Measurements from ENCODE around the gene EVL. TPM values are rescaled to one million over a fixed set of nuclear protein-coding genes. Genes with fewer than 3 reads are reported as not detected.

Gene EVL
- polyA plus RNA-seq, 4 donors, result 109 to 184 (median 136) TPM

DNA sequence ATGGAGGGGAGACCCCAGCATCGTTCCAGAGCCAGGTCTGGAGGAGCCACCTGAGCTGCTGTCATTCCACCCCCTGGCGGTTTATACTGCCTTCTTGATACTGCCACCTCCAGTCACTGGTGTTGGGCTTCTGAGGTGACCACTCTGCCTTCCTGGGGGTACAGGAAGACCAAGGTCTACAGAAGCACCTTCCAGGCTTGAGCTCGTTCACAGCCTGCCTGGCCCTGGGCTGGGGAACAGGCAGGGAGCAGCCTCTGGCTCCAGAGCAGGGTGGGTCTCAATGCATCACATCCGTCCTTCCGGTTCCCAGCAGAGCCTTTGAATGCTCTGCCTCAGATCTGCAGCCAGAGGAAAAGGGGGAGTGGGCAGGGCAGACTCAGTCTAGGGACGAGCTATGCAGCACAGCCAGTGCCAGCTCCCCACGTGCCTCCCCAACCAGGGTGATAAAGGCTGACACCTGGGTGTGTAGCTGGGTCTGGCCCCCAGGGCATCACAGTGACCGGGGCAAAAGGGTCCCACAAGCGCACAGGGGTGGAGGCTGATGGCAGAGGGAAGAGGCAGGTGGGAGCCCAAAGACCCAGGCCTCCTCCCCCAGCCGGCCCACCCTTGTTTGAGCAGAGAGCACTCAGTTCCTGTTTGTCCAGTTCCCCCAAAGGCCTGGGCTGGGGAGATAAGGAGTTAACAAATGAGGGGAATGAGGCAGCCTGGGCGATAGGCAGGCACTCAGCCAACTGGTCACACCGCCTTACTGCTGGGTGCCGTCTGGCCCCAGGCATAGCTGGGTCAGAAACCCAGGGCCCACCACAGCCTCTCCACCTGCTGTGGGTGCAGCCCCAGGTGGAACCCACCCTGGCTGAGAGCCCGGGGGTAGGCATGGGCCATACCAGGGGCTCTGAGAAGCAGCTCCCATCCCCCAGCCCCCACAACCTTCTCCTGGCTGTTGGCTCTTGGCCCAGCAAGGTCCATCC is 77.1 kb downstream of the EVL start:
- DNase-seq (ENCODE audit: low read depth in 4 of 4, low spot score in 3 of 4), result no peak

DNA sequence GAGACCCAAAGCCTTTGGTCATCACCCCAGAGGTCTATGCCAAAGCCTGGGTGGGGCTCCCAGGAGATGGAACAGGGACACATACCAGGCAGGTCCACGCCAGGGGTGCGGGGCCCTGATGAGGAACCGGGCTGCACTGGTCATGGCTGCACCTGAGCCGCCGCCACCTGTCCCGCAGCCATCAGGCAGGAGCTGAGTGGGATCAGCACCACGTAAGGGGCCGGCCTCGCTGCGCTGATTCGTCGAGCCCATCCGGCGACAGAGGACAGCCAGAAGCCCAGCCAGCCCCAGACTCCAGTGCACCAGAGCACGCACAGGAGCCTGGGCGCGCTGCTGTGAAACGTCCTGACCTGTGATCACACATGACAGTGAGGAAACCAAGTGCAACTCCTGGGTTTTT is 78.3 kb downstream of the EVL start:
- no peak for DNase-seq (ENCODE audit: low read depth in 4 of 4, low spot score in 3 of 4)

DNA sequence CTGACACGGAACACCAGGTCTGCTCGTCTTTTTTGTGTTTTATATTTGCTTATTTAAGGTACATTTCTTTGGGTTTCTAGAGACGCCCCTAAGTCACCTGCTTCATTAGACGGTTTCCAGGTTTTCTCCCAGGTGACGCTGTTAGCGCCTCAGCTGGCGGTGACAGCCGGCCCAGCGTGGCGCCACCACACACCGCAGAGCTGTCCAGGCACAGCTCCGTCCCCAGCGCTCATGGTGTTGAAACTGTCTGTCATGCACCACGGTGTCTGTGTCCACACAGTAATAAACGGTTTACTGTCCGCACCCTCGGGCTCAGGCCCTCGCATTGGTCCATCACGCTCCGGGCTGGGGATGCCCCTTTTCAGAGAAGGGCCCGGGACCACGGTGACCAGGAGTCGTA is 78.7 kb downstream of the EVL start:
- no peak for DNase-seq (ENCODE audit: low read depth in 4 of 4, low spot score in 3 of 4)

- DNase-seq (ENCODE audit: low read depth in 4 of 4, low spot score in 3 of 4), result no peak
Measured at GRCh38 chr14:100144645-100144995, 79.4 kb downstream of the EVL start.

- no peak for DNase-seq (ENCODE audit: low read depth in 4 of 4, low spot score in 3 of 4)
Measured at GRCh38 chr14:100144996-100145646, 79.9 kb downstream of the EVL start.

GRCh38 chr14:100145682-100146464 is 80.7 kb downstream of the EVL start:
- no peak for DNase-seq (ENCODE audit: low read depth in 4 of 4, low spot score in 3 of 4)

- DNase-seq (ENCODE audit: low read depth in 4 of 4, low spot score in 3 of 4), result no peak
Measured at GRCh38 chr14:100146531-100147091, 81.4 kb downstream of the EVL start.

DNA sequence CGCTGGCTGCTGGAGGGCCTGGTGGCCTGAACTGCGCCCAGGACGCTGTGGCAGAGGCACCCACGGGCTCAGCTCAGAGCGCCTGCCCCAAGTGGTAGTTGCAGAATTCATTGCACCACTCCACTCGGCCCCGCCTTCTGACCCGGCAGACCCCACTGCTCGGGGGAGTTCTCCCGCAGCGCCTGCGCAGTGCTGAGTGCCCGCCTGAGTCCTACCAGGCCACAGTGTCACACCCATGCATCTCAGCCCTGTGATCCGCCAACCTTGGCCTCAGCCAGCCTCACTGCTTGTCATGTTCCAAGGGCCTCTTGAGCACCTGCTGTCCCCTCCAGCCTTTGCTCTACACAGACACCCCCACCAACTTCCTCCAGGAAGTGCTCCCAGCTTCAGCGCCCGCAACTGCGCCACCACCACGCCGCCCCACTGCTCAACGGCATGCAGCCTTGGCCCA is 82.0 kb downstream of the EVL start:
- DNase-seq (ENCODE audit: low read depth in 4 of 4, low spot score in 3 of 4), result no peak

GRCh38 chr14:100147691-100148464 is 82.7 kb downstream of the EVL start:
- no peak for DNase-seq (ENCODE audit: low read depth in 4 of 4, low spot score in 3 of 4)

- no peak for DNase-seq (ENCODE audit: low read depth in 4 of 4, low spot score in 3 of 4)
Measured at GRCh38 chr14:100148837-100149731, 83.9 kb downstream of the EVL start.

GRCh38 chr14:100149851-100150611 is 84.8 kb downstream of the EVL start:
- DNase-seq (ENCODE audit: low read depth in 4 of 4, low spot score in 3 of 4), result no peak

- no peak for DNase-seq (ENCODE audit: low read depth in 4 of 4, low spot score in 3 of 4)
Measured at GRCh38 chr14:100150932-100151587, 85.8 kb downstream of the EVL start.

- no peak for DNase-seq (ENCODE audit: low read depth in 4 of 4, low spot score in 3 of 4)
Measured at GRCh38 chr14:100152091-100152490, 86.9 kb downstream of the EVL start.

- no peak for DNase-seq (ENCODE audit: low read depth in 4 of 4, low spot score in 3 of 4)
Measured at GRCh38 chr14:100153560-100153959, 88.3 kb downstream of the EVL start.

- no peak for DNase-seq (ENCODE audit: low read depth in 4 of 4, low spot score in 3 of 4)
Measured at GRCh38 chr14:100155049-100155621, 89.9 kb downstream of the EVL start.

DNA sequence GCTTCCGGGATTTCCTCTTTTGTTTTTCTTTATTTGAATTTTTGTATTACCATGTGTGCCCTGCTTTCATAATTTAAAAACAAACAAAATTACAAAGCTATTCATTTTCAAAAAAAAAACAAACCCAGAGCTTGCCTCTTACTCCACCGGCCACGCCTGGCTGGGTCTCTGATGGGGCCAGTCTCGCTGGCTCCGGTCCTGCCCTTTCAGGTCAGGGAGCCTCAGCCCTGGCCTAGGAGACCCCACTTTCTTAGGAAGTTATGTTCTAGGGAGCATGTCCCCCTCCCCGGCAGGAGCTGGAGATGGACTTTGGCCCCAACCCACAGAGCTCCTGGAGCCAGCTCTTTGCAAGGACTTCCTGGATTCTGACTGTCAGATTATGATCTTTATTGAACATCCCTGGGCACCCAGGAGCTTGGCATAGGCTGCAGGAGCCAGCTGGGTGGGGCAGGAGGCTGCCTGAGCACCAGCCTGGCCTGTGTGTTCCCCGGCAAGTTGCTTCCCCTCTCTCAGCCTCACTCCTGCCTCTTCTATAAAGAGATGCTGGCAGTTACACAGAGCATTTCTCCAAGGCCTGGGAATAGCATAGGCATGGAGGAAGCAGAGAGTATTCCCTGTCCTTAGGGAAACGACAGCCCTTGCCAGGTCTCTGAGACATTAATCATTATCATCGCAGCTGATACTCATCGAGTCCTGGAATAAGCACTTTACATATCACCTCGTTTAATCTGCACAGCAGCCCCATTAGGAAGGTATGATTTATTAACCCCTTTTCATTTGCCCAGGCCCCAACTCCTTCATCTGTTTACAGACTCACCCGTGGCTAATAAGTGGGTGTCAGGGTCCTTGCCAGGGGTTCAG is 90.8 kb downstream of the EVL start:
- DNase-seq (ENCODE audit: low read depth in 4 of 4, low spot score in 3 of 4), result no peak

DNA sequence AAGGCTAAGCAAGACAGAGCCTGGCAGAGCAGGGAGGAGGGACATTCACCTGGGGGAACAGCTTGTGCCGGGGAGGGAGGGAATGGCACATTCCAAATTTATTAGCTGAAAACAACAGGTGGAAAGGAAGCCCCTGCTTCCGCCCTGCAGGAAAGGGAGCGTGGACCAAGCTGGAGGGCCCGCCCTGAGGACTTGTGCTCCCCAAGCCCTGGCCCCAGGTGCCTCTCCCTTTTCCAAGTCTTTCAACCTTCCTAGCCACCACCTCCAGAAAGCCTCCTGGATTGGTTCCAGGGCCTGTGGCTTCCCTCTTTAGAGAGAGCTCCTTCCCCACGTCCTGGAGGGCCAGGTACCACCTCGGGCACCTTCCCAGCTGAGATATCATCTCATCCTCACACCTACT is 91.6 kb downstream of the EVL start:
- DNase-seq (ENCODE audit: low read depth in 4 of 4, low spot score in 3 of 4), result no peak
